NCI-H345 treated with DMSO at 0.1 percent for 48 hours (cell line): ENCODE measurements around the gene SLC2A9.
A peak's percentile ranks its signal among the peaks of the same experiment; 100 is the strongest.
"Not testable (repeated sequence)": the region's sequence is repeated elsewhere in the genome, so short reads cannot be mapped to it uniquely, and the experiment has no call there.

Experiments
- DNase-seq: peaks from one replicate; lab custom pipeline; 2025; ENCODE audit not compliant: unreplicated experiment; lab: John Stamatoyannopoulos, UW

Gene SLC2A9

GRCh38 chr4:9999956-10000561 is 21.2 kb downstream of the SLC2A9 start:
- DNase-seq = no peak

- no peak for DNase-seq
Observed at GRCh38 chr4:9997886-9998285, 23.4 kb downstream of the SLC2A9 start.

DNA sequence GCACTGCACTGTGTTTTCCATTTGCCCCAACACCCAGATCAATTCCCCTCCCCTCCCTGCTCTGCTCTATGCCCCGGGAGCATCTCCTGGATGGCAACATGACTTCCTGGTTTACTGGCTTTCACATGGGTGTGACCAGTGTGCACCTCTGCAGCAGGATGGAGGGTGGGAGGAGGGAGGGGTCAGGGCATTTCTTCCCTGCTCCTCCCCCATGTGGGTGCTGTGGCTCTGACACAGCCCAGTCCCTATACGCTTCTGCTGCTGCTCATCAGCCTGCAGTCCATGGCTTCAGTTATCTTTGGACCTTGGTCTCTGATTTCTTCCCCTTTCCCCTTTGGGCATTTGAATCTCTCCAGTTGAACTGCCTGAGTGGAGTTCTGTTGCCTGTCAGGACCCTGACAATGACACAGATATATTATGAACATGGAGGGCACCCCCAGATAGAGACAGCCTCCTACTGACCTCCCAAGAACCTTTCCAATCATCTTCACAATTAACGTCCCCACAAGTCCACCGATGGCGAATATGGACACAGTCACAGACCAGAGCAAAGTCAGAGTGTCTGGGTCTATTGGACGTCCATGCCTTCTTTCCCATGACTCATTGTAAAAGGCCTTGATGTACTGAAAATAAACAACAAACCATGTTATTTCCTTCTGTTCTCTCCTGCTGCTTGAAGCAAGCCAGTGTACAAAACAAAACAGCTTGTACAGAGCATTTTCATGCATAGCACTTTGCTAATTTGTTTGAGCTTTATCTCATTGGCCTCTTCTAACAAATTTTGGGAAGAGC is 24.8 kb downstream of the SLC2A9 start:
- DNase-seq = no peak

- DNase-seq = no peak
Observed at GRCh38 chr4:9994246-9994847, 26.9 kb downstream of the SLC2A9 start.

DNA sequence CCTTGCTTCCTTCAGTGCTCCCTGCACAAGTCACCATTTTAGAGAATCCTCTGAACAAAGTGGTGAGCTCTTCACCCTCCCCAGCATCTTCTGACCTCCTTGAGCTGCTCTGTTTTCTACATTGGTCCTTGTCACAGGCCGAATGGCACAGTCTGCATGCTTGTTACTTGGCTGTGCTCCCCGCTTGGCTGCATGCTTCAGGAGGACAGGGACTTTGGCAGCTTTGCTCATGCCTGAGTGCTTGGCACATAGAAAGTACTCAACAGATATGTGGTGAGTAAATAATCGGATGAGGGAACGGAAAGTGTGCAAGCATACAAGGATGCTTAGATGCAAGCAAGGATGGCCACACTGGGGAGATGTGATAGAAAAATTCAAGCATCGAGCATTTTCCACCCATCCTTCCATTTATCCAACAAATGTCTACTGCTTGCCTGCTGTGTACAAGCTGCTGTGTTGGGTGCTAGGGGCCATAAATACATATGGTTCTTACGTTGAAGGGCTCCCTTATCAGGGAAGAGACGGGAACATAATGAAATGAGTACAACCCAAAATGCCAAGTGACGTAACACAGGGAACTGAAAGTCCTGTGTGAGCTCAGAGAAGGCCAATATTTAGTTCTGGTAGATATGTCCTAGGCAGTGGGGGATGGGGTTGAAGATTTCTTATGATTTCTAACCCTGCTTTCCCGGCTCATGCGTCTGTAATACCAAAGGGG is 31.2 kb downstream of the SLC2A9 start:
- no peak for DNase-seq

DNA sequence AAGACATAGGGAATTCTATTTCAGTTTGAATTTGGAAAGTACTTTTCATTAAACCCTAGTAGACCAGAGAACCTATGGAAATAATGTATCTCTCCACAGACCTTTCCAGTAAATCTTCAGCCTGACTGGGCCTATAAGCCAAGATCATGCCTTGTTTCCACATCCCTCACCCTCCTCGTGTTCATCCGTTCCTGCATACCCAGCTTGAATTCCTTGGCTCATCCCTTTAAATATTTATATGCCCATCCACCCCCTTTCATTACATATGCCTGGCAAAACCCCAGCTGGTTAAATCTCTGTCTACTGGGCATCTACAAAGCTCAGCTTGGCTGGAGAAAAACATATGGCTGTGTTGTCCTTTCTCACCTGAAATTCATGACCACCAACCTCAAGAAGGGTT is 32.4 kb downstream of the SLC2A9 start:
- DNase-seq = no peak

DNA sequence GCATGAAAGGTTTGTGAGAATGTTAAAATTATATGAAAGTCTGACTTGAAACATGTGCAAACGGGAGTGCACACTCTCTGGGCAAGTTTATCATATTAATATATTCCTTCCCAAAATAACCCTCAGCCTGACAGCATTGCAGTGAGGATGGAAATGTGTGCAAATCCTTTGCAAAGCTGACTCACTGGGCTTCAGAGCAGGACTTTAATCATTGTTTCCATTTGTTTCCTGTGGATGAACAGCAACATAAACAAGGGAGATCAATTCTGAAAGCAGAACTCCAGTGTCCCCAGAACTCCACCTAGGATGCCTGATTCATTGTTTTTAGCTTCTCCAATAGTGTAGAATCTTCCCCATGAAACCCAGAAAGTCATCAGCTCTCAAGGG is 32.9 kb downstream of the SLC2A9 start:
- DNase-seq = no peak

GRCh38 chr4:9987749-9988362 is 33.4 kb downstream of the SLC2A9 start:
- DNase-seq = no peak

GRCh38 chr4:9984621-9985020 is 36.7 kb downstream of the SLC2A9 start:
- no peak for DNase-seq

DNA sequence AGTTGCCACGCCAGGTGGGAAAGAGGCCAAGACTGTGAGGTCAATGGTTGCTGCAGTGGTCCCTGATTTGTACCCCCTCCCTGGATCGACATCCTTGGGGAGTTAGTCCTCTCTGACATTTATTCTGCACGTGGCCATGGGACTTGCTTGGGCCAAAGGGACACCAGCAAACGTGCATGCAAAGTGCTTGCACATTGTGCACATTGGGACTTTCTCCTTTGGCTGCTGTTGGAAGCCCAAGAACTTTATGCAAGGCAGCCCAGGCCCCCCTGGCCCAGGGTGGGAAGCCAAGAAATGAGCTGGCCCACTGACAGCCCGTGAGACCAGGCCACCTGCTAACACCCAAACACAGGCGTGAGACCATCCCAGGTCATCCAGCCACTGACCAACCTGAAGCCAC is 38.1 kb downstream of the SLC2A9 start:
- no peak for DNase-seq

- DNase-seq = not testable (repeated sequence)
Observed at GRCh38 chr4:9981899-9982298, 39.4 kb downstream of the SLC2A9 start.

DNA sequence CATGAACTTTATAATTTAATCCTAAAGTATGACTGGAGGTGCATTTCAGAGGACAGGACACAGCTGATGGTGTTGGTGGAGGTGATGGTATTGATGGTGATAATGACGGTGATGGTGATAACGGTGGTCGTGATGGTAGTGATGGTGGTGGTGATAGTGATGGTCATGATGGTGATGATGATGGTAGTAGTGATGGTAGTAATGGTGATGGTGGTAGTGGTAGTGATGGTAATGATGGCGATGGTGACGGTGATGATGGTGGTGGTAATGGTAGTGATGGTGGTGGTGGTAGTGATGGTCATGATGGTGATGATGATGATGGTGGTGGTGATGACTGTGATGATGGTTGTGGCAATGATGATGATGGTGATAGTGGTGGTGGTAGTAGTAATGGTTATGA is 40.4 kb downstream of the SLC2A9 start:
- no peak for DNase-seq

GRCh38 chr4:9979101-9979701 is 42.1 kb downstream of the SLC2A9 start:
- DNase-seq = peak; percentile 32

- DNase-seq = no peak
Observed at GRCh38 chr4:9977518-9978031, 43.7 kb downstream of the SLC2A9 start.

- DNase-seq = no peak
Observed at GRCh38 chr4:9976781-9977180, 44.5 kb downstream of the SLC2A9 start.

- DNase-seq = no peak
Observed at GRCh38 chr4:9976293-9976692, 45.0 kb downstream of the SLC2A9 start.

GRCh38 chr4:9971711-9972110 is 49.6 kb downstream of the SLC2A9 start:
- peak; percentile 62 for DNase-seq

DNA sequence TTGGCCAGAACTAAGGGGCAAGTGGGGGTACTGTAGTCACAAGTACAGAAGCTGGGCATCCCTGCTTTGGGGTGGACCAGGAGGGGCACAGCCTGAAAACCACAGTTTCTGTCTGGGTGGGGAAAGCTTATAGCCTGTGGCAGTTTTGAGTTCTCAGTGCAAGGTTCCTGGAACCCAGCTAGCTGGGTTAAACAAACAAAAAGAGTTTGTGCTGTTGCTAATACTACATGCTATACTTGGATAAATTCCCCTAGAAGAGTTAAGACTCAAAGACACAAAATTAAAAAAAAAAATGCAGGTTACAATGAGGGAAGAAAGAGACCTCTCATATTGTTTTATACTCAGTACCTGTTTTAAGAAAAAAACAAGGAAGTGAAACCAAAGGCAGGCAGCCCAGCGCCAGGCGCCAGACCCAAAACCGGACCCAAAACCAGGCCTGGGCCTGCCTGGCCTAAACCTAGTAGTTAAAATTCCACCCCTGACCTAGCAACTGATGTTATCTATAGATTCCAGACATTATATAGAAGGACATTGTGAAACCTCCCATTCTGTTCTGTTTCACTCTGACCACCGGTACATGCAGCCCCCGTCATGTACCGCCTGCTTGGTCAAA is 50.8 kb downstream of the SLC2A9 start:
- no peak for DNase-seq

DNA sequence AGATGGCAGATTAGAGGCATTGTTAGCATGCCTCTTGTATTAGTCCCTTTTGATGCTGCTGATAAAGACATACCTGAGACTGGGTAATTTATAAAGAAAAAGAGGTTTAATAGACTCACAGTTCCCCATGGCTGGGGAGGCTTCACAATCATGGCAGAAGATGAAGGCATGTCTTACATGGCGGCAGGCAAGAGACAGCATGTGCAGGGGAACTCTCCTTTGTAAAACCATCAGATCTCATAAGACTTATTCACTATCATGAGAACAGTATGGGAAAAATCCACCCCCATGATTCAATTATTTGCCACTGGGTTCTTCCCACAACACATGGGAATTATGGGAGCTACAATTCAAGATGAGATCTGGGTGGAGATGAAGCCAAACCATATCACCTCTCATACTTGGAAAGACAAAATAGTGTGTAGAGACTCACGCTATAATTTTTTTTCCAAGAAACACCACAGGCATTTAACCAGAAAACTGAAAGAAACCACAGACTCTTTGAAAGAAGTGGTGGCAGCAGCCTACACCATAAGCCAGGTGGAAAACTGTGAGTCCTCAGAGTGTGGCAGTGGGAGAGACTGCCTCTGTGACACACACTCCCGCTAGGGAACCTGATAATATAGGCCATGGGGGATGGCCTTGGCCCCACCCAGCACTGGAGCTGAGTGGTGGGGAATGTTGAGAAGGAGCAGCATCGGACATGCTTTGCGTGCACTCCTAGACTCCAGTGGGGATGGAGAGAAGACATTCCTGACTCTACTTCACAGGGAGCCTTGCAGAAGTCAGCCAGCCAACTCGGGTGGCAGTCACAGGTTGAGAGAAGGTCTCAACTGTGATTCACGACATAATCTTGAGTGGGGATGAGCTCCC is 51.5 kb downstream of the SLC2A9 start:
- DNase-seq = no peak
